ENCODE data around the gene GTPBP3. TPM values are rescaled to one million over a fixed set of nuclear protein-coding genes. Genes with fewer than 3 reads are reported as not detected.
A peak's percentile ranks its signal among the peaks of the same experiment; 100 is the strongest.

The GTPBP3 gene
- total and polyA plus RNA-seq, 2 of the 13 experiments (the other 11 are each of a cell fraction or from before 2014, with no cell fraction given) = 17.5 to 30.0 TPM

- TF ChIP-seq ZBTB40 (IDR thresholded peaks at IDR 0.05) = no peak
- TF ChIP-seq ZBTB40 (CRISPR knock-in tag; IDR thresholded peaks at IDR 0.05) = no peak
- TF ChIP-seq ZNF142 (CRISPR knock-in tag; IDR thresholded peaks at IDR 0.05) = no peak
- no peak for TF ChIP-seq ZFX (CRISPR knock-in tag; IDR thresholded peaks at IDR 0.05; ENCODE audit: low read depth)
- TF ChIP-seq ATF7 (IDR thresholded peaks at IDR 0.05) = no peak
- TF ChIP-seq ATF7 (CRISPR knock-in tag; IDR thresholded peaks at IDR 0.05) = no peak
- TF ChIP-seq AKNA (CRISPR knock-in tag; IDR thresholded peaks at IDR 0.05; ENCODE audit: borderline replicate concordance) = 0 out of 2 replicates have a peak, but pooled peaks have one; percentile 31
- TF ChIP-seq TCF12 (IDR thresholded peaks at IDR 0.05) = no peak
- no peak for TF ChIP-seq TCF12 (CRISPR knock-in tag; IDR thresholded peaks at IDR 0.05)
Observed at GRCh38 chr19:17337675-17338432, 501 bp downstream of the GTPBP3 start (continued).
